PC-3 (cell line): ENCODE data around the gene TRIM27.

Experiments
- CTCF ChIP-seq: fragments of 300-600 bp; sonication (generic); conservative IDR thresholded peaks from 2 replicates; pipeline ENCODE4 v1.5.1; 2017; ENCODE audit warnings: antibody characterized with exemption, low read depth, mild to moderate bottlenecking, low read length
- EZH2phosphoT487 ChIP-seq: fragments of 300-600 bp; sonication (generic); IDR thresholded peaks from 2 replicates; pipeline ENCODE4 v1.6.1; 2018; ENCODE audit warnings: mild to moderate bottlenecking, antibody characterized with exemption, low read length, borderline replicate concordance

- TF ChIP-seq CTCF, result no peak
- TF ChIP-seq EZH2phosphoT487, result no peak
Measured at GRCh38 chr6:28875191-28875747, 48.5 kb downstream of the TRIM27 start.
